Colonic mucosa (tissue), 4 donors: ENCODE results near the gene TRAPPC3. TPM values are rescaled to one million over a fixed set of nuclear protein-coding genes. Genes with fewer than 3 reads are reported as not detected.

Experiments
- DNase-seq: peaks from one replicate; pipeline ENCODE4 v3.0.0-alpha.2; 2020
- H3K27ac ChIP-seq: fragments of 200-600 bp; one replicate; pipeline ENCODE4 v1.8.0; 2021
- H3K27me3 ChIP-seq: fragments of 200-600 bp; one replicate; pipeline ENCODE4 v1.8.0; 2021
- H3K36me3 ChIP-seq: fragments of 200-600 bp; one replicate; pipeline ENCODE4 v1.8.0; 2021
- H3K4me1 ChIP-seq: fragments of 200-600 bp; one replicate; pipeline ENCODE4 v1.8.0; 2021; ENCODE audit warnings: mild to moderate bottlenecking
- H3K4me3 ChIP-seq: fragments of 200-600 bp; one replicate; pipeline ENCODE4 v1.8.0; 2021
- H3K9ac ChIP-seq, 2 donors: one replicate each; pipeline ENCODE4 v1.7.0; 2013; ENCODE audit warnings: control low read depth in 2 of 2, low read depth in 2 of 2, low read length in 2 of 2
- H3K9me3 ChIP-seq: fragments of 200-600 bp; one replicate; pipeline ENCODE4 v1.8.0; 2021
- intact Hi-C: fragments of 100-400 bp; cut with DNase I; formaldehyde crosslinking; loops from one replicate; pipeline ENCODE4 v1.14.1; 2022
- total RNA-seq, 2 donors: library from RNA; stranded (reverse); fragmentation: NEBNext Ultra II Directional in 1 of 2; extraction: Animal tissue kit (Norgen Biotek cat#: 25700) in 1 of 2; gene quantifications; one replicate each; pipeline ENCODE4 v1.2.1, GENCODE V29; 2021
- TF ChIP-seq, protein P1 (sequence below): fragments of 200-600 bp; IDR thresholded peaks from one replicate; pipeline ENCODE4 v1.8.0; 2022; ENCODE audit warnings: antibody characterized with exemption, mild to moderate bottlenecking
- donor health status: healthy.
- donor health status: DM: no; HTN: no; CAD: no.
- donor health status: DM: no; HTN: no; CAD: no.

TRAPPC3 gene
- total RNA-seq, 2 donors from 2014 or later: 59.0 to 60.6 TPM

DNA sequence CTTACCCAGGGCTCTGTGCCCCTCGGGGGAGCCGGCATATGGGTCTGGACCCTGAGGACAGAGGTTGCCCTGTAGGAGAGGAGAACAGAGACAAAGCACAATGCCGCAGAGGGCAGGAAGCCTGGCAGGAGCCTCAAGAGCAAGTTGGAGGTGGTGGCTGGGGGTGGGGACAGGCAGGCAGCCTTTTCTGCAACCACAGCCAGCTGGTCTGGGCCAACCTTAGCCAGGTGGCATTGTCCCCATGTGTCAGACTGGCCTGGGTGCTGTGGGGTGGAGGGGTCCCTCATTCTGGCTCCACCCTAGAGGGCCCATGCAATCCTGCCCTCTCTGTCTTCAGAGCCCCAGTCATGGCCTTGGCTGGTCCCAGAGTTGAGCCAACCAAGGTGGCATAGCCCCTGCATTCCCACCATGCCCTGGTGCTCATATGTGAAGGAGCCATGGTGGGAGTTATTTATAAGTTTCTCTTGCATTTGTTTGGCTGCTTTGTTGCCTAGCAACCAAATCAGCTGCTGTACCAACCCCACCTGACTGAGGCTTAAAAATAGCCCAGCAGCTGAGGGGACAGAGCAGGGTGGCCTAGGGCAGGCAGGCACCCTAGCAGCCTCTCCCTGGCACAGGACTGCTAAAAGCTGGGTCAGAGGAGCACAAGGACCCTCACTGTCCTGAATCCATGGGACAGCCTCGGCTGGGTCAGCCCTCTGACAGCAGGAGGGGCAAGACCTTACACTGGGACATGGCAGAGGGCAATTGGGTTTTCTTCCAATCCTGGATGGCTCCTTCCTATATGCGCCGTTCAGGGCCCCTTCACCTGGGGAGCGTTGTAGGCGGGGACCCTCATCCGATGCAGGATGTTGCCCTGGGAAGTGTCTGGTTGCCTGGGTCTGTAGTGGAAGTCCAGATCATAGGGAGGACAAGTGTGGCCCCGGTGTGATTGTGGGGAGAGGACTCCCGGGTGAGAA lies 26.1 kb upstream of the TRAPPC3 start:
- TF ChIP-seq, protein P1, sequence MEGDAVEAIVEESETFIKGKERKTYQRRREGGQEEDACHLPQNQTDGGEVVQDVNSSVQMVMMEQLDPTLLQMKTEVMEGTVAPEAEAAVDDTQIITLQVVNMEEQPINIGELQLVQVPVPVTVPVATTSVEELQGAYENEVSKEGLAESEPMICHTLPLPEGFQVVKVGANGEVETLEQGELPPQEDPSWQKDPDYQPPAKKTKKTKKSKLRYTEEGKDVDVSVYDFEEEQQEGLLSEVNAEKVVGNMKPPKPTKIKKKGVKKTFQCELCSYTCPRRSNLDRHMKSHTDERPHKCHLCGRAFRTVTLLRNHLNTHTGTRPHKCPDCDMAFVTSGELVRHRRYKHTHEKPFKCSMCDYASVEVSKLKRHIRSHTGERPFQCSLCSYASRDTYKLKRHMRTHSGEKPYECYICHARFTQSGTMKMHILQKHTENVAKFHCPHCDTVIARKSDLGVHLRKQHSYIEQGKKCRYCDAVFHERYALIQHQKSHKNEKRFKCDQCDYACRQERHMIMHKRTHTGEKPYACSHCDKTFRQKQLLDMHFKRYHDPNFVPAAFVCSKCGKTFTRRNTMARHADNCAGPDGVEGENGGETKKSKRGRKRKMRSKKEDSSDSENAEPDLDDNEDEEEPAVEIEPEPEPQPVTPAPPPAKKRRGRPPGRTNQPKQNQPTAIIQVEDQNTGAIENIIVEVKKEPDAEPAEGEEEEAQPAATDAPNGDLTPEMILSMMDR: no peak
- H3K9me3 ChIP-seq: no peaks in the 10 kb centered on the region
- no peak overlapping the region for H3K9ac ChIP-seq
- no peaks in the 10 kb centered on the region for H3K27me3 ChIP-seq
- peaks cover 21% of the 10 kb centered on the region for H3K36me3 ChIP-seq
- H3K27ac ChIP-seq: no peak overlapping the region
- no peak overlapping the region for H3K4me3 ChIP-seq
- intact Hi-C loops: no loop called here
- no peak for DNase-seq
- no peaks in the 10 kb centered on the region for H3K4me1 ChIP-seq

DNA sequence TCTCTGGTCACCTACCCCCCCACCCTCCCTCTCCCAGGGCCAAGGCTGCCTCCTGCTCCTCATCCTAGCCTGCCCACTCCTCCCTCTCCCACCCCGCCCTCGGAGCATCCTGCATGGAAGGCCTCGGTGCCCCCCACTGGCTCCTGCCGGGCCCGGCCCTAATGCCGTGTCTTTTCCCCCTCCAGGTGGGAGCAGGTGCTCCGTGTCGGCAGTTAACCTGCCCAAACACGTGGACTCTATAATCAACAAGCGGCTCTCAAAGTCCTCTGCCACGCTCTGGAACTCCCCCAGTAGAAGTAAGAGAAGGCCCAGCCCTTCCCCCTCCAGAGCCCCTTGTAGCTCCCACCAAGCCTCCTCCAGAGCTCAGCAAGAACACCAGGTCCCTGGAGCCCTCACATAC lies 25.4 kb upstream of the TRAPPC3 start:
- TF ChIP-seq, protein P1: no peak
- peaks cover 21% of the 10 kb centered on the region for H3K36me3 ChIP-seq

DNA sequence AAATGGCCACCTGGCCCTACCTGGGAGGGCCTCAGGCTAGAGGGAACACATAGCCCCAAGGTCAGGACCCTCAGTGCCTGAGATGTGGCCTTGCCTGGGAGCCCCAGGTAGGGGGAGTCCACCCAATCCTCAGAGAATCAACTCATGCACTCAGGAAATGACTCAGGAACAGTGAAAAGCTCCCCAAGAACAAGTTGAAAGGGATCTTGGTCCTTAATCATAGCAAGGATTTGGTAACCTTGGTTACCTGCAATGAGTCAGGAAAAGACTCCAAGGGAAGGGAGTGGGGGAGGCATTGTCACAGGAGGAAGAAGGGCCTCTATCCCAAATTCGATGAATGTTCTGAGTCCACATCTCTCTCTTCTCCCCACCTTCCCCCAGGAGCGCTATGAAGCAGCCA lies 23.7 kb upstream of the TRAPPC3 start:
- H3K27ac ChIP-seq: no peak overlapping the region

More for the DNA sequence above, 25.4 kb upstream of the TRAPPC3 start:
- Histone ChIP-seq H3K27ac (no peak overlapping the region), H3K27me3 (no peaks in the 10 kb centered on the region), H3K4me3 (no peak overlapping the region), H3K4me1 (no peaks in the 10 kb centered on the region), H3K9me3 (no peaks in the 10 kb centered on the region), H3K9ac (no peak overlapping the region)
- no peak for DNase-seq
- intact Hi-C loops: no loop called here

DNA sequence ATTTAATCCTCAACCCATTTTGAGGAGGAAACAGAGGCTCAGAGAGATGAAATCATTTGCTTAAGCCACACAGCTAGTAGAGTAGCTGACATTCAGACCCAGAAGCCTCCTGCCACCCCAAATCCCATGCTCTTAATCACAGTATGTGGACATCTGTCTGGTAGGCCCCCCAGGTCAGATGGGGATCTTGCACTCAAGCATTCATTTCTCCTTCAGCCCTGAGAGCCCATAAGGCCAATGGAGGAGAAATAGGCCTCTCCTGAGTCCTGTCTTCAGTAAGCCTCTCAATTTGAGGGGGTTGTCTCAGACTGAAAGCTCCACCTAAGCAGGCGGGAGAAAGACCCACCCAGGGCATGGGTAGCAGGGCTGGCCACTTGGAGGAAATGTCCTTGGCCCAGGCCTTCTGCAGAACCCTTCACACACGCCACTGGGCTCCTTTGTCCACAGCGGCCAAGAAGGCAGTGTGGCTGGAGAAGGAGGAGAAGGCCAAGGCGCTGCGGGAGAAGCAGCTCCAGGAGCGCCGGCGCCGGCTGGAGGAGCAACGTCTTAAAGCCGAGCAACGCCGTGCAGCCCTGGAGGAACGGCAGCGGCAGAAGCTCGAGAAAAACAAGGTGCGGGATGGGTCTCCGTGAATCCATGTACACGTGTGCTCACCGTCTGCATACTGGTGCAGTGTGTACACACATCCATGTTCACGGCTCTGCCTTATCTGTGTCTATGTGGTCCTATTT lies 22.9 kb upstream of the TRAPPC3 start:
- peaks cover 21% of the 10 kb centered on the region for H3K36me3 ChIP-seq

More for the DNA sequence above, 23.7 kb upstream of the TRAPPC3 start:
- no peaks in the 10 kb centered on the region for H3K4me1 ChIP-seq
- no peak for DNase-seq
- H3K9me3 ChIP-seq: no peaks in the 10 kb centered on the region
- H3K36me3 ChIP-seq: peaks cover 21% of the 10 kb centered on the region
- no peak overlapping the region for H3K4me3 ChIP-seq
- no peaks in the 10 kb centered on the region for H3K27me3 ChIP-seq
- TF ChIP-seq, protein P1: no peak
- intact Hi-C loops: no loop called here
- no peak overlapping the region for H3K9ac ChIP-seq

More for the DNA sequence above, 22.9 kb upstream of the TRAPPC3 start:
- H3K4me3 ChIP-seq: no peak overlapping the region
- intact Hi-C loops: no loop called here
- H3K9me3 ChIP-seq: no peaks in the 10 kb centered on the region
- no peak for DNase-seq
- TF ChIP-seq, protein P1: no peak
- no peak overlapping the region for H3K9ac ChIP-seq
- H3K4me1 ChIP-seq: no peaks in the 10 kb centered on the region
- H3K27me3 ChIP-seq: no peaks in the 10 kb centered on the region
- H3K27ac ChIP-seq: no peak overlapping the region
